Thoracic aorta (tissue), 2 donors: Measurements from ENCODE around the gene LZTFL1. TPM values are rescaled to one million over a fixed set of nuclear protein-coding genes. Genes with fewer than 3 reads are reported as not detected.

Experiments
- ATAC-seq: fragments of 150-250 bp; one replicate; pipeline ENCODE4 v1.8.0; 2017; ENCODE audit warnings: low read depth; ENCODE audit not compliant: insufficient number of reproducible peaks, low FRiP score
- DNase-seq: peaks from one replicate; pipeline ENCODE4 v3.0.0-alpha.2; 2020; ENCODE audit warnings: low spot score
- H3K27ac ChIP-seq, 2 donors: fragments of 200-600 bp; sonication (generic); 1 replicate in 1 of 2; 2 replicates in 1 of 2; pipeline ENCODE4 v1.5.1; 2016; ENCODE audit warnings: mild to moderate bottlenecking in 2 of 2, moderate library complexity in 2 of 2
- H3K27me3 ChIP-seq: fragments of 200-600 bp; sonication (generic); replicated peaks from 2 replicates; pipeline ENCODE4 v1.6.0; 2016; ENCODE audit warnings: mild to moderate bottlenecking; ENCODE audit not compliant: insufficient read depth
- H3K36me3 ChIP-seq: fragments of 200-600 bp; sonication (generic); one replicate; pipeline ENCODE4 v1.5.1; 2016
- H3K4me1 ChIP-seq, 2 donors: fragments of 200-600 bp; sonication (generic); 1 replicate in 1 of 2; 2 replicates in 1 of 2; pipeline versions ENCODE4 v1.5.1 to v1.6.0; 2016; ENCODE audit warnings: low read depth in 2 of 2, mild to moderate bottlenecking in 1 of 2; ENCODE audit not compliant: control insufficient read depth in 1 of 2
- H3K4me3 ChIP-seq: fragments of 200-600 bp; sonication (generic); 2 replicates; pipeline ENCODE4 v1.5.1; 2016; ENCODE audit warnings: mild to moderate bottlenecking
- H3K9me3 ChIP-seq: fragments of 200-600 bp; sonication (generic); 2 replicates; pipeline ENCODE4 v1.5.1; 2016
- CTCF ChIP-seq: fragments of 200-600 bp; sonication (generic); IDR thresholded peaks from one replicate; pipeline ENCODE4 v1.5.1; 2019; ENCODE audit warnings: antibody characterized with exemption
- total RNA-seq, 2 donors: library from RNA; depleted of rRNA; stranded (reverse); fragments of >200 nt; gene quantifications; one replicate each; pipeline versions ENCODE4 v1.1.0 to v1.2.3, GENCODE V29; 2016

LZTFL1 gene
- total RNA-seq, 2 donors from 2014 or later: 22.7 to 30.9 TPM

- DNase-seq (no peak), ATAC-seq (no peak)
- peaks cover 9 to 15% of the 10 kb centered on the region in 2 donors for H3K4me1 ChIP-seq
- peaks cover 16% of the 10 kb centered on the region for H3K27me3 ChIP-seq
- no peaks in the 10 kb centered on the region for H3K36me3 ChIP-seq
- peaks cover 8% of the 10 kb centered on the region for H3K9me3 ChIP-seq
- no peak overlapping the region for H3K4me3 ChIP-seq
- no peak for TF ChIP-seq CTCF
- H3K27ac ChIP-seq: no peak overlapping the region
These were observed 49.9 kb downstream of the LZTFL1 start for GRCh38 chr3:45792036-45792435.

DNA sequence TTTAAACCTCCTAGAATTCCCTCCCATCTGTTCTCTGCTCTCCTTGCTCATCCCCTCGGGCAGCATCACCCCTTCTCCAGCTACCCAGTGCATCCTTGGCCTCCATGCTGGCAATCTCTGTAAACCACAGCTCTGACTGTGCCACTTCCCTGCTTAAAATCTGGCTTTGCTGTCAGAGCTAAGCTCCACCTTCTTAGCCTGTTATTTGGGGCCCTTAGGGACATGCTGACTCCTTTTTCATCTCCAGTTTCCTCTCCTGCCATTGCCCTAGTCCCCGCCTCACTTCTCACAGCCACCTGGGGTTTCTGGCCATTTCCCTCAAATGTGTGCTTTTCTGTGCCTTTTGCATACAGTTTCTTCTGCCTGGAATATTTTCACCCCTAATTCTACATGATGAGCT lies 51.3 kb downstream of the LZTFL1 start:
- no peaks in the 10 kb centered on the region for H3K36me3 ChIP-seq
- H3K27me3 ChIP-seq: peaks cover 2% of the 10 kb centered on the region
- TF ChIP-seq CTCF: no peak
- ATAC-seq (no peak), DNase-seq (no peak)
- peaks cover 0 to 3% of the 10 kb centered on the region in 2 donors for H3K4me1 ChIP-seq
- H3K27ac ChIP-seq: no peak overlapping the region
- peaks cover 8% of the 10 kb centered on the region for H3K9me3 ChIP-seq
- H3K4me3 ChIP-seq: no peak overlapping the region

- Histone ChIP-seq H3K27me3 (no peaks in the 10 kb centered on the region), H3K36me3 (no peaks in the 10 kb centered on the region), H3K9me3 (peaks cover 8% of the 10 kb centered on the region), H3K27ac (no peak overlapping the region), H3K4me3 (no peak overlapping the region), H3K4me1 (no peaks in the 10 kb centered on the region)
- ATAC-seq (no peak), DNase-seq (no peak)
- TF ChIP-seq CTCF: no peak
These were observed 52.6 kb downstream of the LZTFL1 start for GRCh38 chr3:45789235-45789812.

GRCh38 chr3:45787551-45787950 lies 54.4 kb downstream of the LZTFL1 start:
- Histone ChIP-seq H3K4me3 (no peak overlapping the region), H3K36me3 (no peaks in the 10 kb centered on the region), H3K4me1 (no peaks in the 10 kb centered on the region), H3K27me3 (no peaks in the 10 kb centered on the region), H3K9me3 (peaks cover 8% of the 10 kb centered on the region), H3K27ac (no peak overlapping the region)
- no peak for TF ChIP-seq CTCF
- DNase-seq: no peak
- ATAC-seq: no peak

- Histone ChIP-seq H3K9me3 (peaks cover 8% of the 10 kb centered on the region), H3K27me3 (no peaks in the 10 kb centered on the region), H3K36me3 (no peaks in the 10 kb centered on the region), H3K4me3 (no peak overlapping the region), H3K4me1 (no peaks in the 10 kb centered on the region), H3K27ac (no peak overlapping the region)
- no peak for TF ChIP-seq CTCF
- DNase-seq (no peak), ATAC-seq (no peak)
These were observed 55.0 kb downstream of the LZTFL1 start for GRCh38 chr3:45786801-45787495.
